GM18520 (cell line): ENCODE data around the gene C16orf92.

ENCODE experiments used
- ATAC-seq: cut with Tn5 transposase; IDR thresholded peaks from one replicate; pipeline ENCODE4 v1.9.1; 2021; ENCODE audit not compliant: unreplicated experiment

The C16orf92 gene, protein sequence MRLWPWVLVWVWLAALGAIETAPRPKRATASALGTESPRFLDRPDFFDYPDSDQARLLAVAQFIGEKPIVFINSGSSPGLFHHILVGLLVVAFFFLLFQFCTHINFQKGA

DNA sequence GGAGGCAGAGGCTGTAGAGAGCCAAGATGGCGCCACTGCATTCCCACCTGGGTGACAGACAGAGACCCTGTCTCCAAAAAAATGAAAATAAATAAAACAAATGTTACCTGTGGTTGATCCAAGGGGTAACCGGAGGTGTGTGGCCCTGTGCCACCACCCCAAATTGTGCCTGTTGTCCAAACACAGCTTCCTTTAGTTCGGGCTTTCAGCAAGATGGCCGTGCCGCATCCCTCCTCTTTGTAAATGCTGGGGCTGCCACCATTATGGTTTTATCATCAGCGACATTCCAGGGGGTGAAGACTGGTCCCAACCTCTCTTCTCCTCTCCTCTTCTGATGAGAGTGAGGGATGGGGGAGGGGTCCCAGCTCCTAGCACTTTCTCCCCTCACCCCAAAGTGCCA lies at the start of gene C16orf92:
C16orf92 (plus strand) TSS at position 312 of the 400 bp plus-strand sequence. CDS start 143 bp downstream, outside the sequence.
- no peak for ATAC-seq

DNA sequence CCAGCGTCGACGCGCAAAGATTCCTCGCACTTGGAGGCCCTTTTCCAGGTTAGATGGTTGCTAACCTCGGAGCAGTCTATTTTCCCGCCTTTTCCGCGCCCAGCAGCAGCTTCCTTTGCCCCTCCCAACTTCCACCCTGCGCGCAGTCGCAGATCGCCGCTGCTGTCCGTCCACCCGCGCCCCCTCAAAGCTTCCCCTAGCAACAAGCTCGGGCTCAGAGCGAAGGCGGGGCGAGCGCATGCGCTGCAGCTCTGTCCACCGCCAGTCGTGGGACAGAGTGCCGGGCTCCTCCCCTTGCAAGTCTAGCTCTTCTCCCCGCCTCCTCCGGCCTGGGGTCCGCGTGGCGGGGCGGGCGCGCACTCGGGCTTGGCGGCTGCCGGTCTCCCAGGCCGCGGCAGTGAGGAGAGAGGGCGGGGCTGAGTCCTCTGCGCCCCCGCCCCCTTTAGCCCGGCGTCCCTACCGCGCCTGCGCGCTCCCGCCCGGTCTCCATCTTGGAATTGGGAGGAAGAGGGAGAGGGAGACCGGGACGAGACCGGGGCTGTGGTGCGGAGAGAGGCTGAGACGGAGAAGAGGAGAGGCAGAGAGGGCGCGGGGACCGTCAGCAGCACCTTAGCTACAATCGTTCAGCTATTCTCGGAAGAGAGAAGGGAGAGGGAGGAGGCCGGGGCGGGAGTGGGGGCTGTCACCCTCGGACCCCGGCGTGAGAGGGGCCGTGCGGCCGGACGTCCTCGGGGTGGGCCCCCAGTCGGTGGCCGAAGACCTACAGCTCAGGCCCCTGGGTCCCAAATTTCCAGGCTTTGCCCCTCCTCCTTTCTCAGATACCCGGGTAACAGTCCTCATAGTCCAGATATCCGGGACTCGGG lies 49.4 kb upstream of the C16orf92 start, which contains the start of gene TAOK2:
TAOK2 (plus strand) TSS at position 485 of the 863 bp plus-strand sequence. CDS start 3,905 bp downstream, outside the sequence.
- ATAC-seq, result peak; percentile 88

- no peak for ATAC-seq
These were observed 48.5 kb upstream of the C16orf92 start for GRCh38 chr16:29974291-29975133.

- no peak for ATAC-seq
These were observed 47.9 kb upstream of the C16orf92 start for GRCh38 chr16:29975134-29975538.

GRCh38 chr16:29975811-29976511 lies 47.0 kb upstream of the C16orf92 start:
- no peak for ATAC-seq

DNA sequence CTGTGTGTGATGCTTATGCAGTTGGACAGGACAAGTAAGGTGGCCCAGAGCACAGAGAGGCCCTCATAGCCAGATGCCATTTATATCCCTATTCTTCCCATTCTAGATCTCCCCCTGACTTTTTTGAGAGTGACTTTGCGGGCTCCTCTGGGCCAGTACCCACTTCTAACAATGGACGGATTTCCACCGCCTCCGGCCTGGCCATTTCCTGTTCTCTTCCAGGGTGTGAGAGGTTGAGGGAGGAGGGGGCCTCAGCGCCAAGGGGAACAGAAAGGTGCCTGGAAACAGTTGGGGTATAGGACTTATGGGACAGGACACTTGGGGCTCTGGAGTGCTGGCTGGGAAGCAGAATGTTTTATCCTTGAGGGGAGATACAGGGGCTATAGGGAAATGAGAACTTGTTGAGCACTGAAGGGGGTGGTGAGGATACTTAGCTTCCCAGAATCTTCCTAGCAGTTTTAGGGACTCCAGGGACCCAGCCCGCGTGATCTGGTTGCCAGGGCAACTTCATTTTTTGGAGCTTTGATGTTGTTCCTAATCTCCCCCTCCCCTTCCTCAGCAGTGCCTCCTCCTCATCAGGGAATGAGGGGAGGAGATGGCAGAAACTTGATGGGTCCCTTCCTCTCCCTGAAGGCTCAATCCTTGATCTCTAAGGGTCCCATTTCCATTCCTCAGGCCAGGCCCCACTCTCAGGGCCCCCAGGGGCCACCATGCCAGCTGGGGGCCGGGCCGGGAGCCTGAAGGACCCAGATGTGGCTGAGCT lies 45.8 kb upstream of the C16orf92 start:
- no peak for ATAC-seq

GRCh38 chr16:29978081-29978480 lies 44.9 kb upstream of the C16orf92 start:
- no peak for ATAC-seq

DNA sequence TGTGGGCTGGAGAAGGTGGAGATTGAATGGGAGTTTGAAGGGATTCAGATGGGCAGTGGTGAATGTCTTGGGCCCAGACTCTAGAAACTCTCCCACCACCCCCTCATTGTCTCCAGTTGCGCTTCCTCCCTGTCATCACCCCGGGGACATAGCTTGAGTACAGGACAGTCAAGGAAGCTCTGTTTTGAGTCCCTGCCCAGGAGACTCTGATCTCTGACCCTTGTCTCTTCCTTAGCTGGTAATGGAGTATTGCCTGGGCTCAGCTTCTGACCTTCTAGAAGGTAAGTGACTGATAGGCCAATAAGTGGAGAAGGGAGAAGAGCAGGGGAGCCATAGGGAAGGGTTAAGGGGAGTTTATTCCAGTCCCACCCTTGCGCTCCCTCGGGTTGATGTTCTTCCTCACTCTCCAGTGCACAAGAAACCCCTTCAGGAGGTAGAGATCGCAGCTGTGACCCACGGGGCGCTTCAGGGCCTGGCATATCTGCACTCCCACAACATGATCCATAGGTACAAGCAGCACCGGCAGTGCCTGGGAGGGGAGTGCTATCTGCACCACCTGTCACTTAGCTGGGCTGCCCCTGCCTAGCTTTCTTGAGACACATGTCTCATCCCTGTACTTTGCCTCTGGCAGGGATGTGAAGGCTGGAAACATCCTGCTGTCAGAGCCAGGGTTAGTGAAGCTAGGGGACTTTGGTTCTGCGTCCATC lies 44.3 kb upstream of the C16orf92 start:
- ATAC-seq, result no peak

DNA sequence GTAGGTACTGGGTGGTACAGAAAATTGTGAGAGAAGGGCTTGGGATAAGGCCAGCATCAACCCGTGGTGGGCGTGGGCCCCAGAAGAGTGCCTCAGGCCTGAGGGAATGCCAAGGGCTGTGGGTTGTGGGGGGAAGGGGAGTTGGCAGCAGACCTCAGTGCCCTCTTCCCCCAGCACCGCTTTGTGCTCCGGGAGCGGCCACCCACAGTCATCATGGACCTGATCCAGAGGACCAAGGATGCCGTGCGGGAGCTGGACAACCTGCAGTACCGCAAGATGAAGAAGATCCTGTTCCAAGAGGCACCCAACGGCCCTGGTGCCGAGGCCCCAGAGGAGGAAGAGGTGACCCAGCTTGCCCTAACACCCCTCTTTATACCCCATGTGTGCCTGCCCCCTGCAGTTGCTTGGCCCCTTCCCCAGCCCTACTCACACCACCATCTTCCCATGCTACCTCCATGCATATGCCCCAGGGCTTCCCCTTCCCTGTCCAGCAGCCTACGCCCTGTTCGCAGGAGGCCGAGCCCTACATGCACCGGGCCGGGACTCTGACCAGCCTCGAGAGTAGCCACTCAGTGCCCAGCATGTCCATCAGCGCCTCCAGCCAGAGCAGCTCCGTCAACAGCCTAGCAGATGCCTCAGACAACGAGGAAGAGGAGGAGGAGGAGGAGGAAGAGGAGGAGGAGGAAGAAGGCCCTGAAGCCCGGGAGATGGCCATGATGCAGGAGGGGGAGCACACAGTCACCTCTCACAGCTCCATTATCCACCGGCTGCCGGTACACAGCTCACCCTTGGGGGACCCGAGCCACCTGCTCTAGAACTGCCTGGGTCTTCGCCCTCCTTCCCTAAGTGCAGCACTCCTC lies 40.2 kb upstream of the C16orf92 start:
- ATAC-seq, result no peak

DNA sequence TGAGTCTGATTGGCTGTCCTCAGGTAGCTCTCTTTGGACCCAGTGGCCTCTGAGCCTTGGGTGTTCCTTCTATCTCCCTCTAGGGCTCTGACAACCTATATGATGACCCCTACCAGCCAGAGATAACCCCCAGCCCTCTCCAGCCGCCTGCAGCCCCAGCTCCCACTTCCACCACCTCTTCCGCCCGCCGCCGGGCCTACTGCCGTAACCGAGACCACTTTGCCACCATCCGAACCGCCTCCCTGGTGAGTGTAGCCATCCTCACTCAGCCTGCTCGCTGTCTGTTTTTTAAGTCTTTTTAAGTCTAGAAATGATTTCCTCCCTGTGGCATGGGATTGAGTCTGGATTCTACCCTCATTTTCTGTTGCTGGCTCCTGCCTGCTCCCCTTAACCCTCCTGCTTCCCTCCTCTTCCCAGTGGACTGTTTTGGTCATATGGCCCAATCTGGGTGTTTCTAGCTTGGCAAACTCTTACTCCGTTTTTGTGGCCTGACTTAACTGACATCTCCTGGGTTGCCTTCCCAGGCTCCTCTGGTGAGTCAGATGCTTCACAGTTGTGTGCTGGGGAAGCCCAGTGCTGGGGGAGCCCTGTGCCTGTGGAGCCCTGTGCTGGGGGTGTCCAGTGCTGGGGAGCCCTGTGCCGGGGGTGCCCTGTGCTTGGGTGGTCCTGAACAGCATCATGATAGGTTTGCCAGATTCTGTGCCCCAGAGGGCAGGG lies 39.4 kb upstream of the C16orf92 start:
- ATAC-seq, result no peak

DNA sequence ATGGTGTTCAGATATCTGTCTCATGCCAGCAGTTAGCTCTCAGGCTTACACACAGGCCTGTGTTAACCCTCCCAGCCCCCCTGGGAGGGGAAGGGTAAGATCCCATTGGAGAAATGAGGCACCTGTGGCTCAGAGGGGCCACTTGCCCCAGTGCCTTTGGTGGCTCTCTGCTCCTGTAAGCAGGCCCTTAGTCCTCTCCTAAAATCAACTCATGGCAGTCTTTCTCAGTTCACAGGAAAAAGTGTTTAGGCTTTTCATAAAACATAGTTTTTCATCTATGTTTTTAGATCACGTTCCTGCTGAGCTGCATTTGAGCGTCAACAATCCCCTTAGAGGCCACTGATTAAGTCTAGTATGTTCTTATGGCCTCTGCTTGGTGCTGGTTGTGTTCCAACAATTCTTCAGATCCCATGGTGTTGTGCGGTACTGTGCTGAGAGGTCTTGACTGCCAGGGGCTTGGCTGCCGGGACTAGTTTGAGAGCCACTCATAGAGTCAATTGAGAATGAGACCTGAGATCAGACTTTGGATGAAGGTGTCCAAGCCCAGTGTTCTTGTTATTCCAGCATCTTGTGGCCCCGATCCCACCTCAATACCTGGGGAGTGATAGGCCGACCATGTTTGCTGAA lies 38.7 kb upstream of the C16orf92 start:
- no peak for ATAC-seq

- no peak for ATAC-seq
These were observed 38.2 kb upstream of the C16orf92 start for GRCh38 chr16:29984764-29985147.

DNA sequence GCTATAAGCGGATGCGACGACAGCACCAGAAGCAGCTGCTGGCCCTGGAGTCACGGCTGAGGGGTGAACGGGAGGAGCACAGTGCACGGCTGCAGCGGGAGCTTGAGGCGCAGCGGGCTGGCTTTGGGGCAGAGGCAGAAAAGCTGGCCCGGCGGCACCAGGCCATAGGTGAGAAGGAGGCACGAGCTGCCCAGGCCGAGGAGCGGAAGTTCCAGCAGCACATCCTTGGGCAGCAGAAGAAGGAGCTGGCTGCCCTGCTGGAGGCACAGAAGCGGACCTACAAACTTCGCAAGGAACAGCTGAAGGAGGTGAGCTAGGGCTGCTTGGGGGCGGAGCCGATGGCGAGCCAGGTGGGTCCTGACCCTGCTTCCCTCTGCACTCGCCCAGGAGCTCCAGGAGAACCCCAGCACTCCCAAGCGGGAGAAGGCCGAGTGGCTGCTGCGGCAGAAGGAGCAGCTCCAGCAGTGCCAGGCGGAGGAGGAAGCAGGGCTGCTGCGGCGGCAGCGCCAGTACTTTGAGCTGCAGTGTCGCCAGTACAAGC lies 37.7 kb upstream of the C16orf92 start:
- ATAC-seq, result no peak

GRCh38 chr16:29986231-29986630 lies 36.8 kb upstream of the C16orf92 start:
- no peak for ATAC-seq

DNA sequence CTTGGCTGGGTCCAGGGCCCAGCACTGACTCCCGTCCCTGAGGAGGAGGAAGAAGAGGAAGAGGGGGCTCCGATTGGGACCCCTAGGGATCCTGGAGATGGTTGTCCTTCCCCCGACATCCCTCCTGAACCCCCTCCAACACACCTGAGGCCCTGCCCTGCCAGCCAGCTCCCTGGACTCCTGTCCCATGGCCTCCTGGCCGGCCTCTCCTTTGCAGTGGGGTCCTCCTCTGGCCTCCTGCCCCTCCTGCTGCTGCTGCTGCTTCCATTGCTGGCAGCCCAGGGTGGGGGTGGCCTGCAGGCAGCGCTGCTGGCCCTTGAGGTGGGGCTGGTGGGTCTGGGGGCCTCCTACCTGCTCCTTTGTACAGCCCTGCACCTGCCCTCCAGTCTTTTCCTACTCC lies 36.1 kb upstream of the C16orf92 start:
- no peak for ATAC-seq

DNA sequence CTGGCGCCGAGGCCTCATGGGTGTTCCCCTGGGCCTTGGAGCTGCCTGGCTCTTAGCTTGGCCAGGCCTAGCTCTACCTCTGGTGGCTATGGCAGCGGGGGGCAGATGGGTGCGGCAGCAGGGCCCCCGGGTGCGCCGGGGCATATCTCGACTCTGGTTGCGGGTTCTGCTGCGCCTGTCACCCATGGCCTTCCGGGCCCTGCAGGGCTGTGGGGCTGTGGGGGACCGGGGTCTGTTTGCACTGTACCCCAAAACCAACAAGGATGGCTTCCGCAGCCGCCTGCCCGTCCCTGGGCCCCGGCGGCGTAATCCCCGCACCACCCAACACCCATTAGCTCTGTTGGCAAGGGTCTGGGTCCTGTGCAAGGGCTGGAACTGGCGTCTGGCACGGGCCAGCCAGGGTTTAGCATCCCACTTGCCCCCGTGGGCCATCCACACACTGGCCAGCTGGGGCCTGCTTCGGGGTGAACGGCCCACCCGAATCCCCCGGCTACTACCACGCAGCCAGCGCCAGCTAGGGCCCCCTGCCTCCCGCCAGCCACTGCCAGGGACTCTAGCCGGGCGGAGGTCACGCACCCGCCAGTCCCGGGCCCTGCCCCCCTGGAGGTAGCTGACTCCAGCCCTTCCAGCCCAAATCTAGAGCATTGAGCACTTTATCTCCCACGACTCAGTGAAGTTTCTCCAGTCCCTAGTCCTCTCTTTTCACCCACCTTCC lies 35.5 kb upstream of the C16orf92 start:
- ATAC-seq, result no peak
